WI38 (cell line): ENCODE measurements around the gene ZNF74.
A peak's percentile ranks its signal among the peaks of the same experiment; 100 is the strongest.

ENCODE experiments used
- H3K4me3 ChIP-seq: 2 replicates; pipeline ENCODE4 v1.5.1; 2011; ENCODE audit warnings: low read depth, mild to moderate bottlenecking, control low read depth, low read length
- CTCF ChIP-seq: IDR thresholded peaks from 2 replicates; pipeline ENCODE4 v1.5.1; 2012; ENCODE audit warnings: low read depth, mild to moderate bottlenecking, control low read depth, low read length

Gene ZNF74

GRCh38 chr22:20395181-20395906 lies 1.4 kb downstream of the ZNF74 start:
- TF ChIP-seq CTCF, result no peak
- H3K4me3 ChIP-seq, result peak overlapping the region; percentile 79

GRCh38 chr22:20395907-20396287 lies 1.9 kb downstream of the ZNF74 start:
- TF ChIP-seq CTCF, result no peak
- no peak overlapping the region for H3K4me3 ChIP-seq

GRCh38 chr22:20396639-20397038 lies 2.7 kb downstream of the ZNF74 start:
- no peak overlapping the region for H3K4me3 ChIP-seq
- TF ChIP-seq CTCF, result no peak

- H3K4me3 ChIP-seq, result no peak overlapping the region
- no peak for TF ChIP-seq CTCF
Measured at GRCh38 chr22:20397498-20397897, 3.5 kb downstream of the ZNF74 start.

- H3K4me3 ChIP-seq, result no peak overlapping the region
- TF ChIP-seq CTCF, result no peak
Measured at GRCh38 chr22:20398420-20398819, 4.5 kb downstream of the ZNF74 start.

- no peak overlapping the region for H3K4me3 ChIP-seq
- no peak for TF ChIP-seq CTCF
Measured at GRCh38 chr22:20399866-20400605, 6.1 kb downstream of the ZNF74 start.
